HG02610 (cell line): ENCODE results near the gene AHSG.

Experiments
- ATAC-seq: cut with Tn5 transposase; IDR thresholded peaks from one replicate; pipeline ENCODE4 v1.9.1; 2021; ENCODE audit warnings: mild to moderate bottlenecking, moderate library complexity; ENCODE audit not compliant: unreplicated experiment

The AHSG gene

GRCh38 chr3:186592682-186593081 lies 20.2 kb upstream of the AHSG start:
- ATAC-seq, result no peak

- no peak for ATAC-seq
These were observed 19.0 kb upstream of the AHSG start for GRCh38 chr3:186593862-186594261.

GRCh38 chr3:186594591-186595113 lies 18.2 kb upstream of the AHSG start:
- no peak for ATAC-seq

GRCh38 chr3:186596568-186597287 lies 16.1 kb upstream of the AHSG start:
- no peak for ATAC-seq

GRCh38 chr3:186598108-186598784 lies 14.6 kb upstream of the AHSG start:
- ATAC-seq, result no peak

- ATAC-seq, result no peak
These were observed 14.1 kb upstream of the AHSG start for GRCh38 chr3:186598794-186599141.

- no peak for ATAC-seq
These were observed 13.6 kb upstream of the AHSG start for GRCh38 chr3:186599142-186599784.

- no peak for ATAC-seq
These were observed 13.1 kb upstream of the AHSG start for GRCh38 chr3:186599785-186600166.

- ATAC-seq, result no peak
These were observed 12.0 kb upstream of the AHSG start for GRCh38 chr3:186600896-186601295.

GRCh38 chr3:186603159-186603558 lies 9.7 kb upstream of the AHSG start:
- ATAC-seq, result no peak

GRCh38 chr3:186605078-186605477 lies 7.8 kb upstream of the AHSG start:
- no peak for ATAC-seq

- no peak for ATAC-seq
These were observed 7.0 kb upstream of the AHSG start for GRCh38 chr3:186605561-186606545.

- no peak for ATAC-seq
These were observed 4.1 kb upstream of the AHSG start for GRCh38 chr3:186608624-186609215.

GRCh38 chr3:186609247-186609868 lies 3.5 kb upstream of the AHSG start:
- no peak for ATAC-seq

- no peak for ATAC-seq
These were observed 795 bp upstream of the AHSG start for GRCh38 chr3:186612065-186612464.

GRCh38 chr3:186613637-186614265 lies 891 bp downstream of the AHSG start:
- ATAC-seq, result no peak

- no peak for ATAC-seq
These were observed 1.4 kb downstream of the AHSG start for GRCh38 chr3:186614266-186614596.

GRCh38 chr3:186614597-186615483 lies 2.0 kb downstream of the AHSG start:
- ATAC-seq, result no peak

GRCh38 chr3:186616299-186616617 lies 3.4 kb downstream of the AHSG start:
- no peak for ATAC-seq
